Lower leg skin (tissue), 3 donors: Measurements from ENCODE around the gene OR9Q1.

Source experiments
- POLR2A ChIP-seq, 2 donors: fragments of 450-650 bp; IDR thresholded peaks; one replicate each; pipeline ENCODE4 v1.6.1; 2016 to 2017; ENCODE audit warnings: antibody characterized with exemption in 2 of 2, mild to moderate bottlenecking in 1 of 2, moderate library complexity in 1 of 2
- TF ChIP-seq, protein P1 (sequence below), 3 donors: fragments of 450-650 bp; IDR thresholded peaks; one replicate each; pipeline ENCODE4 v1.5.1; 2016; ENCODE audit warnings: antibody characterized with exemption in 3 of 3, mild to moderate bottlenecking in 3 of 3, moderate library complexity in 2 of 3

DNA sequence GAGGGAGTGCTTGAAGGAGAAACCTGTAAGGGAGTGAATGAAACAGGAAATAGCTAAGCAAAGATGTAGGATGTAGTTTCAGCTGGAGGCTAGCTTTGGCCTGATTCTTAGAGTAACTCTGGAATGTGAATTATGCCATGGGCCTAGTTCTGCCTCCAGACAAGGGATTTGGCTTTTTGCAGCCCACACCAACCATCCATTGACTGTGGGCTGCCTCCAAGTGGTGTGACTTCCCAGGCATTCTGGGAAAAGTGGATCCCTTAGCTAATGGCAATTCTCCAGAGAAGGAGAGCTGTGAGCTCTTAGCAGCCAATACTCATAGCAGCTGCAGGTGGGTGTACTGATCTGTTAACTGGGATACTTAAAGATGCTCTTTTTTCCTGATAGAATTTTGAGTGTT lies 103.7 kb downstream of the OR9Q1 start:
- TF ChIP-seq, protein P1, sequence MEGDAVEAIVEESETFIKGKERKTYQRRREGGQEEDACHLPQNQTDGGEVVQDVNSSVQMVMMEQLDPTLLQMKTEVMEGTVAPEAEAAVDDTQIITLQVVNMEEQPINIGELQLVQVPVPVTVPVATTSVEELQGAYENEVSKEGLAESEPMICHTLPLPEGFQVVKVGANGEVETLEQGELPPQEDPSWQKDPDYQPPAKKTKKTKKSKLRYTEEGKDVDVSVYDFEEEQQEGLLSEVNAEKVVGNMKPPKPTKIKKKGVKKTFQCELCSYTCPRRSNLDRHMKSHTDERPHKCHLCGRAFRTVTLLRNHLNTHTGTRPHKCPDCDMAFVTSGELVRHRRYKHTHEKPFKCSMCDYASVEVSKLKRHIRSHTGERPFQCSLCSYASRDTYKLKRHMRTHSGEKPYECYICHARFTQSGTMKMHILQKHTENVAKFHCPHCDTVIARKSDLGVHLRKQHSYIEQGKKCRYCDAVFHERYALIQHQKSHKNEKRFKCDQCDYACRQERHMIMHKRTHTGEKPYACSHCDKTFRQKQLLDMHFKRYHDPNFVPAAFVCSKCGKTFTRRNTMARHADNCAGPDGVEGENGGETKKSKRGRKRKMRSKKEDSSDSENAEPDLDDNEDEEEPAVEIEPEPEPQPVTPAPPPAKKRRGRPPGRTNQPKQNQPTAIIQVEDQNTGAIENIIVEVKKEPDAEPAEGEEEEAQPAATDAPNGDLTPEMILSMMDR (IDR thresholded peaks at IDR 0.05), result no peak
- TF ChIP-seq POLR2A (IDR thresholded peaks at IDR 0.05), result no peak
